ENCODE data around the gene KRTAP1-5.

- TF ChIP-seq, protein P1, sequence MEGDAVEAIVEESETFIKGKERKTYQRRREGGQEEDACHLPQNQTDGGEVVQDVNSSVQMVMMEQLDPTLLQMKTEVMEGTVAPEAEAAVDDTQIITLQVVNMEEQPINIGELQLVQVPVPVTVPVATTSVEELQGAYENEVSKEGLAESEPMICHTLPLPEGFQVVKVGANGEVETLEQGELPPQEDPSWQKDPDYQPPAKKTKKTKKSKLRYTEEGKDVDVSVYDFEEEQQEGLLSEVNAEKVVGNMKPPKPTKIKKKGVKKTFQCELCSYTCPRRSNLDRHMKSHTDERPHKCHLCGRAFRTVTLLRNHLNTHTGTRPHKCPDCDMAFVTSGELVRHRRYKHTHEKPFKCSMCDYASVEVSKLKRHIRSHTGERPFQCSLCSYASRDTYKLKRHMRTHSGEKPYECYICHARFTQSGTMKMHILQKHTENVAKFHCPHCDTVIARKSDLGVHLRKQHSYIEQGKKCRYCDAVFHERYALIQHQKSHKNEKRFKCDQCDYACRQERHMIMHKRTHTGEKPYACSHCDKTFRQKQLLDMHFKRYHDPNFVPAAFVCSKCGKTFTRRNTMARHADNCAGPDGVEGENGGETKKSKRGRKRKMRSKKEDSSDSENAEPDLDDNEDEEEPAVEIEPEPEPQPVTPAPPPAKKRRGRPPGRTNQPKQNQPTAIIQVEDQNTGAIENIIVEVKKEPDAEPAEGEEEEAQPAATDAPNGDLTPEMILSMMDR (conservative IDR thresholded peaks at IDR 0.05 in 1 of 2, IDR thresholded peaks at IDR 0.05 in 1 of 2; ENCODE audit: extremely low read depth in 1 of 2, insufficient read depth in 1 of 2, low read depth in 1 of 2, low read length in 2 of 2), result no peak
- no peak for TF ChIP-seq EZH2 (IDR thresholded peaks at IDR 0.05; ENCODE audit: borderline replicate concordance, low read length)
These were observed 46.7 kb upstream of the KRTAP1-5 start for GRCh38 chr17:41073676-41074075.

Data from mammary epithelial cell (primary cell).